Activated effector memory CD4-positive, alpha-beta T cell treated with Interleukin-2 at 50 U/mL for 16 hours (primary cell): ENCODE measurements around the gene TTLL11.

Source experiments
- DNase-seq: peaks from one replicate; pipeline ENCODE4 v3.0.0-alpha.2; 2020

Gene TTLL11

DNA sequence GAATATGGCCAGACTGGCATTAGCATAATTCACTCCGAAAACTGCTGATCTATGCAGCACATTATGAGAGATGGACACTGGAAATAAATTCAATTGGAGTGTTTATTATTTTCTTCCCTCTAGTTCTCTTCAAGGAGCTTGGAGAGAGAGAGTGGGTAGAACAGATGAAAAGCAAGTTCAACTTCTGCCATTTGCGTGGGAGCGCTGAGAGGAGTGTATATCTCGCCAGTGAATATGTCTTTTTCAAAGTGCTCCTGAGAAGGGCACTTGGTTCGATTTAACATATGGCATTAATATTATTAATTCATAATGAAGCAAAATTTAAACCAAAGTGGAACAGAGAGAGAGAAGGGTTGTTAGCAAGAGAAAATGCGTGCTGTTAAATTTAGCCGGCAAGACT lies 227.2 kb downstream of the TTLL11 start:
- no peak for DNase-seq

DNA sequence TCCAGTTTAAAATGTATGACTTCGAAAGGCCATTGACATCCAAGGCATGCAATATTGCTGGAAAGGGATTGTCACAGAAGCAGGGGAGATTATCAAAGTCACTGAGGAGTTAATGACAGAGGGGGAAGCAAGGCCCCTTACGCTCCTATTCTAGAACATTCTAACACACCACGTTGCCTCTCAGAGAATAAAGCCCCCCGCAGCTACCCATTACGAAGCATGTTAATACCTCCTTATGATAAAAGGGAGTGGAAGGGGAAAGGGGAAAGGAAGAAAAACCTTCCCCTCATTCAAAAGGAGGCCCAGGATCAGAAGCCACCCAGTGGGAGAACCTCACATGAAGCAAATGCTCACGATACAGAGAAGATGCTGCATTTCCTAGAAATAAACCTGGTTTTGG lies 228.0 kb downstream of the TTLL11 start:
- DNase-seq: no peak

DNA sequence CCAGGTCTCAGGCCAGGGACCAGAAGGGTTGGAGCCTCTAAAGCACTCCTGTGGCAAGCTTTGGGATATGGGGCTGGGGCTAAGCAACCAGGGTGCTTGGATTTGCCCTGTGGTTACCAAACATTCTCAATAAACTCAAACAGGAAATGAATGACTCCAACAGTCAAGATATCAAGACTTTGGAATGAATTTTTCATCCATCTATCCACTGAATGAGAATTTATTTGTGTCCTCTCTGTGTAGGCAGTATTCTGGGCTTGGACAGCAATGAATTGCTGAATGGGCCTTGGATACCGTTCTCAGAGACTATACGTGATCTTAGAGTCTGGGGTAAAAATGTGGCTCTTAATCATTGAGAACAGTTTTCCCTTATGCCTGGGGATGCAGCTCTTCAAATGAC lies 229.2 kb downstream of the TTLL11 start:
- DNase-seq: no peak

DNA sequence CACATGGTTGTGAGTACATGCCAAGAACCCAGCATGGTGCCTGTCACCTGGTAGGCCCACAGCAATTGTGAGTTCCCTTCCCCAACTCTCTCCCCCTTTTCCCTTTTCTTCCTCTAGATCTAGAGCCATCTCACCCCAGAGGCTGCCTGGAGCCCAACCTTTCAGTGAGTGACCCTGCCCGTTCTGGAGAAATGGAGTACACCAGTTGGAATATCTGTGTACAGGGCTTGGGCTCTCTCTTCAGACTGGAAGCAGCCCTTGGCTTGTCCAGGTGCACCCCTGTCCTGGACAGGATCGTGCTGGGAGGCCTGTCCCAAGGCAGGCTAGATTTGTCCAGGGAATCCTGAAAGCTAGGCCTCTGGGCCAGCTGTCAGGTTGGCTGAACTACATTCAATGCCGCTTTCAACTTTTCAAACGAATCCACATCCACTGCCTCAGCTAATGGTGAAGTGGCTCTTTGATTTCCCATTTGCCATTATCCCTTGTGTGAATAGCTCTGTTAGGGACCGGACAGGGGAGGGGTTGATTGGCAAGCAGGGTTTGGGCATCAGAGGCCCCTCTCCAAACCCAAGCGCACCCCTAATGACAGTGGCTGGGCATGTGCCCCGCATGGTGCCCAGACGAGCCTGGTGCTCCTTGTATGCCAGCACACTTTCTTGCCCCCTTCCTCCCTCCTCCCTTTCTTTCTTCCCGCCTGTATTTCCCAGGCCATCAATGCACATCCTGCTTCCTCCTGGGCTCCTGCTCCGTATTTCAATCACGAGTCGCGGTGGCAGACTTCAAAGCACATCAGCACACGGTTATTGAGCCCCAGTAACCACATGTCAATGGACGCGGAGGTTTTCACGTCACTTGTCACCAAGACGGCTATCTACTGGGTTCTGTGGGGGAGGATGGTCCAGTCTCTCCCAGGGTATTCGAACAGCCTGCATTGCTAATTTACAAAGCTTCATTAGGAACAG lies 230.5 kb downstream of the TTLL11 start:
- DNase-seq: no peak

DNA sequence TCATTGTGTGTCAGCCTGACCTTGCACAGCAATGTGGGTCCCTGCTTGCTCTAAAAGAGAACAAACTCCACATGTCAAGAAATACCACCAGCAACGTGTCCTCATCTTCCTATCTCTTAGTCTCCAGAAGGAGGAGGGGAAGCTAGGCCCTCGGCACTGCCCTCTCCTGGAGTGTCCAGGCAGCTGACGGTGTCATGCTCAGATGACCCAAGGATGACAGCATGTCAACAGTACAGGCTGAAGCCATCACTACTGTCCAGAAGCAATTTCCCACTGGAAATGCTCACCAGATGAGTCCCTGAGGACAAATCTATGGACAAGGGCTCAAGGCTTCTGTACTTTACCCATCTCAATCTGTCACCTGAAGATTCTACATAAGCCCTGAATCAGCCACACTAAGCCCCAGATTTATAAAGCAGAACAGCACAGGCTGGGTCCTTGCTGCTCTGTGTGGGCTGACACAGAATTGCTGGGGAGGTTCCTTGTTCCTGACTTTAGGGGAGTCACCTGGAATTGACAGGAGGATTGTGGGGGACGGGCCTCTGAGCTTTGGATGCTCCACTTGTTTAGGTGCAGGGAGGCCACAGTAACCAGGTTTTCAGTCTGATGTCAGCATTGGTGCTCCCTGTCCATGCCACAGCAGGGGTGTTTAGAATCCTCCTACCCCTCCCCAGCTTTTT lies 231.5 kb downstream of the TTLL11 start:
- no peak for DNase-seq

DNA sequence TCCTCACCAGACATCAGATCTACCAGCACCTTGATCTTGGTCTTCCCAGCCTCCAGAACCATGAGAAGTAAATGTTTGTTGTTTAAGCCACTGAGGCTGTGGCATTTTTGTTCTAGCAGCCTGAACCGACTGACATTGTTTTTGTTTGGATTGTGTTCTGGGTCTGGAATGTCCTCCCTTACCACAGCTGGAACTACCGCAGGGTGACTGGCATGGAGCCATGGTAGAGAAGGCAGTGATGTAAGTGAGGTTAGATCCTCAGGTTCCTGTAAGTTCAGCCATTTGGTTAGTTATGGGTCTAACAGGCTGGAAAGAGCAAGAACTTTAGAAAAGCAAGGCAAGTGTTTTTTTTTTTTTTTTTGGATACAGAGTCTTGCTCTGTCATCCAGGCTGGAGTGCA lies 232.4 kb downstream of the TTLL11 start:
- DNase-seq: no peak

DNA sequence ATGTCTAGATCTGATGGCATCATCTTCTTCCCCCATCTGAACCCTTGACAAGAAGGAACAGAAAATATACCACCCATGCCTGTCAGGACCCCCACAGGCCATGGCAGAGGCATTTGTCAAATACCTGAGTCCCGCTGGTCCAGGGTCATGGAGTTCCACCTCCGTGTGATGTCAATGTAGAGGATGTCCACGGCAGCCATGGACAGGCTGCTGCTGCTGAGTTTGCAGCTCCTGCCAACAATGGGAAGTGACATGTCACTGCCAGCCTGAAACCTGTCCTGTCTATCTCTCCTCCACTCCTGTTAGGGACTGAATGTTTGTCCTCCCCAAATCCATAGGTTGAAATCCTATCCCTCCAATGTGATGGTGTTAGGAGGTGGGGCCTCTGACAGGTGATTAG lies 232.9 kb downstream of the TTLL11 start:
- DNase-seq: no peak

DNA sequence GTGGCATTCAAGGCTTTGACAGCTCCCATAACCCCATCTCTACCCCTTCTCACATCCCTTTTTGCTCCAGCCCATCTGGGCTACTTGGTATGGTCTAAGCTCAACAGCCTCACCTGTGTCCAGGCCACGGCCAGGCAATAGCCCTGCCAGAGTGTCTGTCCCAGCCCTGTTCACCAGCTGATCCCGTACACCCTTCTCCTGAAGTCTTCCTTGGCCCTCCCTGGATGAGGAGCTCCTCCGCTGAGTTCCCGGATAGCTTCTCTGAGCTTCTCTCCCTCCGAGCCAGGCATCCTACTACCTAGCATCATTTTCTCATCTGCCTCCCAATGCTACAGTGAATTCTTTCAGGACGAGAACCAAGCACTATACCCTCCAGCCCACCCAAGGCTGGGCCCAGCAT lies 233.5 kb downstream of the TTLL11 start:
- no peak for DNase-seq

DNA sequence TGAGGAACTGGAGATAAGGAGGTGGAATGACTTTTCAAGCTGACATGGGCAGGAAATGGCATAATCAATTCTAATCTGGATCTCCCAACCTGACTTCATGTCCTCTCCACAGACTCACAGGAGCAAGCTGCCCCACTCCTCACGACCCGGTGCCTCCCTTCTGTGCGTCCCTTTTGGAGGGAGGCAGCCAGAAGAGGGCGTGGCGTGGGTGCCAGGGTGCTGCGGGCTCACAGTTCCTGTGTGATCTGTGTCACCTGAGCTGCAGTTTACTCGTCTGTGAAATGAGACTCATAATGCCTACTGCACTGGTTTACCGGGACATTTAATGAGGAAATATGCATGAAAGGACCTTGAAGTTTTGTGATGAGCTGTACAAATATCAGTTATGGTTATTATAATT lies 234.3 kb downstream of the TTLL11 start:
- DNase-seq: no peak

DNA sequence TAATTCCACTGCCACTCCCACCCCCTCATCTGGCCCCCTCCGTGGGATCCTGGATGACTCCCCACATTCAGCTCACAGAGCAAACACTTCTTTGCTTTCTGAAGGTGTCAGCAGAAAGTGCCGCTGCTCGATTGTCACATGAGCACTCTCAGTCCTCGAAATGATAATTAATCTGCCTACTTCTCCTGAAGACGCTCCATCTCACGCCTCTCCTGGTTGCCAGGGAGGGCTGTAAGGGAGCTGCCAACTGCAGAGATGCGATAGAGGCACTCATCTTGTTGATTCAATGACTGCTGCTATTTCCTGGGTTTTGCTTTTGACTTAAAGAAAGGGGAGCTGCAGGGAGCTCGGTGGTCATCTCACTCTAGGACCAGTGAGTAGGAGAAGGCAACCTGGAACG lies 235.2 kb downstream of the TTLL11 start:
- DNase-seq: no peak

DNA sequence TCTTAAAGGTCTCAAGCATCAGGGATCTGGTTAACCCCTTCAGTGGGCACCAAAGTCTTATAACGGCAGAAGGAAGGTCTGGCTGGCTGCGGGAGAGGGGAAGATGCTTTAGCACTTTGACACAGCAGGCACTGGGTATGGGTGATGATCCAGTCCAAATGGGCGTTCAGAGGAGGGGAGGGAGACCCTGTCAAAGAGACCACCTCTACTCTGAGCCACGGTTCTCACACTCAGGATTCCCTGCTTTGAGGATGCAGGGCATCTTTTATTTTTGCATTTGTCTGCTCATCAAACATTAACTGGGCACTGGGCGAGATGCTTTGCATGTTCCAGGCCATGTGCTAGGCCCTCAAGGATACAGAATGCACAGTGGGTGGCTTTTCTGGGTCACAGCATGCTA lies 237.6 kb downstream of the TTLL11 start:
- no peak for DNase-seq

DNA sequence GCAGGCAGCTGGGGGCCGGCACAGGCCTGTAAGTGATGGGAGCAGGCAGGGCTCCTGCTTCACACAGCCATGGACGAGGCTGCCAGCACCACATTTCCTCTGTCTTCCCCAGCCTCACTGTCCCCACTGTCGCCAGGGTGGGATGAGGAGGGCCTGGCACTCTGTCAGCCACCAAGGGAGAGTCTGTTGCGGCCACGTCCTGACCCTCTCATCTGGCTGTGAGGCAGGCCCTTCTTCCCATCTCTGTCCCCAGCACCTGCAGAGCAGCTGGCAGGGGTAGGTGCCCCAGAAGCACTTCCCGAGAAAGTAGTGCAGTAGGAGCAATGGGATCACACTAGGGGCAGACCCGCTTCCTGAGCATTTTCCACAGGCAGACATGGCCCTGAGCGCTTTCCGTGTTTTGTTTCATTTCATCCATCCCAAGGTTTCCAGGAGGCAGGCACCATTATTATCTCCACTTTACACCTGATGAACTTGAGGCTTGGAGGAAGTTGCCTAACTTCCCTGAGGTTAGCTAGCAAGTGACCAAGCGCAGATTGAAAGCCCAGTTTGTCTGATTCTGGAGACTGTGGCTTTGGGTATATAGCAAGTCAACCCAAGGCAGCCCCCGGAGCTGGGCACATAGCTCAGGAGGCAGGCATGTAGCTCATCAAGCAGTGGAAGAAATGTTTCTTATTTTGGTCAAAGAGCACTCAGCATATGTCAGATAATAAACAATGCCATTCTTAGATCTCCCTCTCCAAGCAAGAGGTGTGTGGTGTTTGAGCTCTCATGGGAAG lies 239.3 kb downstream of the TTLL11 start:
- DNase-seq: no peak

DNA sequence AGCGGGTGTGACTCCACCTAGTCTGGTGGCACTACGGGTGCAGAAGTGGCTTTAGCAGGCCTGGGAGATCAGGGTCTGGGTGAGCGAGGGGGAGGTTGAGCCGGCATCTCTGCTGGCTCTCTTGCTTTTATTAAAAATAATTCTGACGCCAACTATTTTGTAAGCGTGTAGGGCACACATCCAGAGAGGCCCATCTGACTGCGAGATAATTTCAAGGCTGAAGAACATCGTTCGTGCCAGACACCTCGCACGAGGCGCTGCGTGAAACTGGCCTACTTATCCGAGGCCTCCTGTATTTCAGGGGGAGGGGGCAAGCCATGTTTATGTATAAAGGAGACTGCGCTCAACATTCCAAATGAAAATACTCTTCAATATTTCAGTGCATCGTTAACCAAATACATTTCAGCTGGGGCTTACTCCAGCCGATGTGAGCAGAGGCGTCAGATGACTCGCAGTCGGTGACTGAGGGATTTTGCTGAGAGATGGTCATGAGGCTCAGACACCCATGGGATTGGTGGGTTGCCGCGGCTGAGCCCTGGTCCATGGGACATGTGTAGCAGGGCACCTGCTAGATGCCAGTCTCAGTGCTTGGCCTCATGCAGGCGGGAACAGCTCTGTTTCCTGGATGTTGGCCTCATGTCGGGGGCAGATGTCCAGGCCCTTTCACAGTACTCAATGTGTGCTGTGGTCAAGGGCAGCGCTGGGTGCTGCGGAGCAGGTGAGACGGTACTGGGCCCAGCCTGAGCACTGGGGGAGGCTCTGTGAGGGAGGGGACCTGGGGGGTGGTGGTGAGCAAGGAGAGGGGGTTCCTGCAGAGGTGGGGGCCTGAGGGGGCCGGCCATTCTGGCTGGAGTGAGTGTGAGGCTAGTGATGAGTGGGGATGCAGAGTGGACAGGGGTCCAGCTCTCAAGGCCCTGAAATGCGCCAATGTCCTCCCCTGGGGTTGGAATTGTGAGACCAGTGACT lies 240.2 kb downstream of the TTLL11 start:
- DNase-seq: no peak

DNA sequence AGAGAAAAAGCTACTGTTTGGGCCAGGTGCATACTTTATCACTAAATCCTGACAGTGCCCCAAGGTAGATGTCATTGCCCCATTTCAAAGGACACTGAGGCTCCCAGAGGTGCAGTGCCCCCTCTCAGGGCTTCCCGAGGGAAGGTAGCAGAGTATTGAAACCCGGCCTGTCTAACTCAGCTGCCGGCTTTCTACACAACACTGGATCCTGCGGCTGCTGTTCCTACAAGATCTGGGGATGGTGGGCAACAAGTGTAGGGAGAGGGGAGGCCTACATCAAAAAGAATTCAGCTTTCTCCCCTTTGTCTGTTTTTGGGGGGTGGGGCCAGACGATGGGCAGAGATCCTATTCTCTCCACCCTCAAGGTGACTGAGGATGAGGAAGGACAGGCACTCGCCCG lies 240.9 kb downstream of the TTLL11 start:
- DNase-seq: no peak

DNA sequence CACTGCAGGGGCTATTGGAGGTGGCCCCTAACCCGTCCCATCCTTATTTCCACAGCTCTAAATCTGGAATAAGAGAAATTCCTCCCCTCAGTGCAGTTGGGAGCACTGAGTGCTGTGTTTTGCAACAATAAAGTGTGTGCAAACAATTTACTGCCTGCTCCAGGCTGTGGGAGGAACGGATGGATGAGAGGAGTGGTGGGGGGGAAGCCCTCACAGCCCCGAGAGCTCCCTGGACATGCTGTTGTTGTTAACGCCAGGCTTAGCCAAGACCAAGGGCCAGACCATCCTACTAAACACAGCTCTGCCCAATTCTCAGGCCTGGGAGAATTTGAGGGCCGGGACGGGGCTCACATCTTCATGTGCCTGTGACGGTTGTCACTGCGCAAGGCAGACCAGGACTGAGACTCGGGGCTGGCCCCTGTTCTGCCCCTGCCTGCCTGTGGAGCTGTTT lies 241.4 kb downstream of the TTLL11 start:
- no peak for DNase-seq

DNA sequence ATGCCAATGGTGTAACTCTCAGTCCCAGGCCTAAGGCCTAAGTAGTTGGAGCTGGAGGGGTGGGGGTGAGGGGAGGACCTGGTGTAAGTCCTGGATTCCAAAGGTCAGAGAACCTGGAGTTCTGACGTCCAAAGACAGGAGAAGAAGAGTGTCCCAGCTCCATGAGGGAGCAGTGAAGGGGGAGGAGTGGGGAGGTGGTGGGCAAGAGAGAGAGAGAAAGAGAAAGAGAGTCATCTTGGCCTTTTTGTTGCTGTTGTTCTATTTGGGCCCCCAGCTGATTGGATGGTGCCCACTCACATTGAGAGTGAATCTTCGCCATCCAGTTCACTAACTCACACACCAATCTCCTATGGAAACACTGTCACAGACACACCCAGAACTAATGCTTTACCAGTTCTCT lies 242.7 kb downstream of the TTLL11 start:
- DNase-seq: no peak

DNA sequence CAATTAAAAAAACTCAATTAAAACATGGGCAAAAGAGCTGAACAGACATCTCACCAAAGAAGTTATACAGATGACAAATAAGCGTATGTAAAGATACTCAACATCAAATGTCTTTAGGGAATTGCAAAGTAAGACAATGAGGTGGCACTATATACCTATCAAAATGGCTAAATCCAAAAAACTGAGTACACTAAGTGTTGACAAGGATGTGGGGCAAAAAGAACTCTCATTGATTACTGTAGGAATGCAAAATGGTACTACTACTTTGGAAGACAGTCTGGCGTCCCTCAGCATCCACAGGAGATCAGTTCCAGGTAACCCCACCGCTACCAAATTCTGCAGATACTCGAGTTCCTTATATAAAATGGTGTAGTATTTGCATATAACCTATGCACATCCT lies 243.6 kb downstream of the TTLL11 start:
- DNase-seq: no peak

DNA sequence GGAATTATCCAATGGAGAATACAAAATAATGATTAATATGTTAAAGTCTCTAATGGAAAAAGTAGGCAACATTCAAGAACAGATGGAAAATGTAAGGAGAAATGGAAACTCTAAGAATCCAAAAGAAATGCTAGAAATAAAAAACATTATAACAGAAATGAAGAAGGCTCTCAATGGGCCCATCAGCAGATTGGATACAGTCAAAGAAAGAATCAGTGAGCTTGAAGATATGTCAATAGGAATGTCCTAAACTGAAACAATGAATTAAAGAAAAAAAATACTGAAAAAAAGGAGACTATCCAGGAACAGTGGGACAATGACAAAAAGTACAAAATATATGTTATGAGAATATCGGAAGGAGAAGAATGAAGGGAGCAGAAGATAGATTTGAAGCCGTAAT lies 248.5 kb downstream of the TTLL11 start:
- no peak for DNase-seq

DNA sequence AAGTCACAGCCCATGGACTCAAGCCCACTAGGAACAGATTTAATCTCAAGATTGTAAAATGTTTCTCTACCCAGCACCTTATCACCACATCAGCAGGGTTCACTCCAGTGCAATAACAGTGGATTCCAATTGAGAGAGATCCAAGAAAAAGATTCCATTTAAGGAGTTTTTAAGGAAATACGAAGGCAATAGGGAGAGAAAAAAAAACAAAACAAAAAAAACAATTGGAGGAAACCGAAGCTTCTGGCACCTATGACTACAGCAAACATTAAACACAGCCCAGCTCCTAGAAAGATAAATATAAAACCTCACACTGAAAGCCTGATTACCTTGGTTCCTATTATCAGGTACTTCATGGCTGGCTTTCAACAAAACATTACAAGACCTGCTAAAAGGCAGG lies 249.0 kb downstream of the TTLL11 start:
- no peak for DNase-seq

DNA sequence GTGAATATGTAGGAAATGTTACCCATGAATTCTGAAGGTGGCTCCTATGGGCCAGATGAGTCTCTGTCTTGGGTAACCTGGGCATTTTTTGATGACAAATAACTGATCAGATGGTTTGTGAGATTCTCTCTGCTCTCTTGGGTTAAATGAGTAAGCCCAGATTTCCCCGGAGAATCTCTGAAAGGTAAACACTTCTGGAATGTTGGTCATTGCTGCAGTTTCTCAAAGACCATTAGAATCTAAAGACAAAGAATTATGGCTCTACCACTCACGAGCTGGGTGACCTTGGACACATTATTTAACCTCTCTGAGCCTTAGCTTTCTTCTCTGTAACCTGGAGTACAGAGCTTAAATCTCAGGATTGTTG lies 250.5 kb downstream of the TTLL11 start:
- no peak for DNase-seq

DNA sequence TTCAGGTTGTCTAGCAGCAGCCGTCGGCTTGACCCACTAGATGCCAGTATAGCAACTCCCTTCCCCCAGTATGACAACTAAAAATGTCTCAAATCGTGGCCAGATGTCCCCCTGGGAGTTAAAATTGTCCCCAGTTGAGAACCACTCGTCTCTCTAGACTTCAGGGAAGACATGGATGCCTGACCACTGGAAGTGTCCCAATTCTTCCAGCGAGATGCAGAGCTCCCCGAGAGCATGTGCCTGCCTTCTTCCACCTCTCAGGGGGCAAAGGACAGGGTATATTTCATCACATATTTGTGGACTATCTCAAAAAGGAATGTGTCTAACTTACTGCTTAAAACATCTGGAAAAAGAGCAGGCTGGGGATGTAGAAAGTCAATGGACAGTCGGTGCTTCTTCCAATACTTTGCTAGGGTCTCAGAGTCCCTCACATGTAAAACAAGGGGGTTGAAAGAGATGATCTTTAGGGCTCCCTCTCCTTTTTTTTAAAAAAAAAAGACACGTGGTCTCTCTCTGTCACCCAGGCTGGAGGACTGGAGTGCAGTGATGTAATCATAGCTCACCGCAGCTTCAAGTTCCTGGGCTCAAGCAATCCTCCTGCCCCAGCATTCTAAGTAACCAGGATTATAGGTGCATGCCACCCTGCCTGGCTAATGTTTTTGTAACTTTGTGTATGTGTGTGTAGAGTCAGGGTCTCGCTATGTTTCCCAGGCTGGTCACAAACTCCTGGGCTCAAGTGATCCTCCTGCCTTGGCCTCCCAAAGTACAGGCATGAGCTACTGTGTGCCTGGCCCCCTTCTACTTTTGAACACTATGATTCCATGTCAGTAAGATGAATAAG lies 251.1 kb downstream of the TTLL11 start:
- DNase-seq: no peak
